ENCODE data around the gene NPAS3. TPM values are rescaled to one million over a fixed set of nuclear protein-coding genes. Genes with fewer than 3 reads are reported as not detected.

NPAS3 gene
- polyA plus RNA-seq, 4 donors: 8.5 to 11.0 (median 10.7) TPM

- no peak for DNase-seq (ENCODE audit: low read depth in 4 of 4, low spot score in 3 of 4)
Measured at GRCh38 chr14:33590891-33591630, 652.4 kb downstream of the NPAS3 start.

GRCh38 chr14:33592297-33592696 is 653.6 kb downstream of the NPAS3 start:
- no peak for DNase-seq (ENCODE audit: low read depth in 4 of 4, low spot score in 3 of 4)

GRCh38 chr14:33596211-33597080 is 657.8 kb downstream of the NPAS3 start:
- DNase-seq (ENCODE audit: low read depth in 4 of 4, low spot score in 3 of 4): no peak

- DNase-seq (ENCODE audit: low read depth in 4 of 4, low spot score in 3 of 4): no peak
Measured at GRCh38 chr14:33598582-33598981, 659.9 kb downstream of the NPAS3 start.

- no peak for DNase-seq (ENCODE audit: low read depth in 4 of 4, low spot score in 3 of 4)
Measured at GRCh38 chr14:33602396-33602795, 663.7 kb downstream of the NPAS3 start.

GRCh38 chr14:33606591-33606990 is 667.9 kb downstream of the NPAS3 start:
- DNase-seq (ENCODE audit: low read depth in 4 of 4, low spot score in 3 of 4): no peak

GRCh38 chr14:33609582-33609981 is 670.9 kb downstream of the NPAS3 start:
- DNase-seq (ENCODE audit: low read depth in 4 of 4, low spot score in 3 of 4): no peak

GRCh38 chr14:33610121-33610520 is 671.4 kb downstream of the NPAS3 start:
- no peak for DNase-seq (ENCODE audit: low read depth in 4 of 4, low spot score in 3 of 4)

- DNase-seq (ENCODE audit: low read depth in 4 of 4, low spot score in 3 of 4): no peak
Measured at GRCh38 chr14:33611405-33612196, 672.9 kb downstream of the NPAS3 start.

GRCh38 chr14:33612197-33612505 is 673.5 kb downstream of the NPAS3 start:
- no peak for DNase-seq (ENCODE audit: low read depth in 4 of 4, low spot score in 3 of 4)

- DNase-seq (ENCODE audit: low read depth in 4 of 4, low spot score in 3 of 4): no peak
Measured at GRCh38 chr14:33617154-33617553, 678.5 kb downstream of the NPAS3 start.

- no peak for DNase-seq (ENCODE audit: low read depth in 4 of 4, low spot score in 3 of 4)
Measured at GRCh38 chr14:33618361-33619105, 679.9 kb downstream of the NPAS3 start.

GRCh38 chr14:33622496-33622895 is 683.8 kb downstream of the NPAS3 start:
- no peak for DNase-seq (ENCODE audit: low read depth in 4 of 4, low spot score in 3 of 4)

- no peak for DNase-seq (ENCODE audit: low read depth in 4 of 4, low spot score in 3 of 4)
Measured at GRCh38 chr14:33629792-33630191, 691.1 kb downstream of the NPAS3 start.

GRCh38 chr14:33631021-33631420 is 692.3 kb downstream of the NPAS3 start:
- no peak for DNase-seq (ENCODE audit: low read depth in 4 of 4, low spot score in 3 of 4)

GRCh38 chr14:33631441-33631840 is 692.8 kb downstream of the NPAS3 start:
- DNase-seq (ENCODE audit: low read depth in 4 of 4, low spot score in 3 of 4): no peak

- DNase-seq (ENCODE audit: low read depth in 4 of 4, low spot score in 3 of 4): no peak
Measured at GRCh38 chr14:33634631-33635030, 696.0 kb downstream of the NPAS3 start.

GRCh38 chr14:33636716-33637115 is 698.0 kb downstream of the NPAS3 start:
- DNase-seq (ENCODE audit: low read depth in 4 of 4, low spot score in 3 of 4): peak in 1 of 4 donors; percentile 3

- no peak for DNase-seq (ENCODE audit: low read depth in 4 of 4, low spot score in 3 of 4)
Measured at GRCh38 chr14:33642080-33642479, 703.4 kb downstream of the NPAS3 start.

GRCh38 chr14:33642691-33643244 is 704.1 kb downstream of the NPAS3 start:
- no peak for DNase-seq (ENCODE audit: low read depth in 4 of 4, low spot score in 3 of 4)
